GM21619 (cell line): Measurements from ENCODE around the gene PTPRJ.

Experiments
- ATAC-seq: cut with Tn5 transposase; IDR thresholded peaks from one replicate; pipeline ENCODE4 v1.9.1; 2021; ENCODE audit not compliant: unreplicated experiment

PTPRJ gene

GRCh38 chr11:48036011-48036410 lies 55.7 kb downstream of the PTPRJ start:
- no peak for ATAC-seq

GRCh38 chr11:48036466-48036865 lies 56.1 kb downstream of the PTPRJ start:
- ATAC-seq, result no peak

GRCh38 chr11:48037709-48038468 lies 57.5 kb downstream of the PTPRJ start:
- no peak for ATAC-seq

- ATAC-seq, result no peak
Measured at GRCh38 chr11:48040830-48041444, 60.6 kb downstream of the PTPRJ start.

- ATAC-seq, result no peak
Measured at GRCh38 chr11:48041877-48042695, 61.7 kb downstream of the PTPRJ start.

GRCh38 chr11:48043111-48043990 lies 63.0 kb downstream of the PTPRJ start:
- ATAC-seq, result no peak

- ATAC-seq, result no peak
Measured at GRCh38 chr11:48043991-48044512, 63.7 kb downstream of the PTPRJ start.

- ATAC-seq, result no peak
Measured at GRCh38 chr11:48044577-48044976, 64.2 kb downstream of the PTPRJ start.

GRCh38 chr11:48045536-48045935 lies 65.2 kb downstream of the PTPRJ start:
- ATAC-seq, result no peak

- ATAC-seq, result no peak
Measured at GRCh38 chr11:48047616-48048015, 67.3 kb downstream of the PTPRJ start.

GRCh38 chr11:48049036-48049435 lies 68.7 kb downstream of the PTPRJ start:
- ATAC-seq, result no peak

GRCh38 chr11:48050304-48050703 lies 69.9 kb downstream of the PTPRJ start:
- ATAC-seq, result no peak

GRCh38 chr11:48051217-48051830 lies 71.0 kb downstream of the PTPRJ start:
- no peak for ATAC-seq

GRCh38 chr11:48052183-48053044 lies 72.1 kb downstream of the PTPRJ start:
- no peak for ATAC-seq

GRCh38 chr11:48054994-48055291 lies 74.6 kb downstream of the PTPRJ start:
- ATAC-seq, result no peak

- ATAC-seq, result no peak
Measured at GRCh38 chr11:48055292-48056132, 75.2 kb downstream of the PTPRJ start.

- no peak for ATAC-seq
Measured at GRCh38 chr11:48056325-48057183, 76.2 kb downstream of the PTPRJ start.

GRCh38 chr11:48058064-48058463 lies 77.7 kb downstream of the PTPRJ start:
- ATAC-seq, result no peak
